DMS153 (cell line): ENCODE measurements around the gene PLOD1.

Experiments used
- DNase-seq: peaks from one replicate; lab custom pipeline; 2025; lab: John Stamatoyannopoulos, UW

PLOD1 gene

GRCh38 chr1:11979028-11979850 is 44.7 kb downstream of the PLOD1 start:
- DNase-seq: peak; percentile 85

GRCh38 chr1:11979851-11980675 is 45.5 kb downstream of the PLOD1 start, which contains the start of gene MFN2:
Gene MFN2 (plus strand): TSS chr1:11980444. CDS start chr1:11989169, 8,725 bp downstream.
- peak; percentile 96 for DNase-seq

- DNase-seq: no peak
These were observed 46.1 kb downstream of the PLOD1 start for GRCh38 chr1:11980676-11980972.

- DNase-seq: no peak
These were observed 47.0 kb downstream of the PLOD1 start for GRCh38 chr1:11981378-11982009.

- no peak for DNase-seq
These were observed 47.5 kb downstream of the PLOD1 start for GRCh38 chr1:11982010-11982392.

- DNase-seq: no peak
These were observed 49.6 kb downstream of the PLOD1 start for GRCh38 chr1:11984121-11984520.

GRCh38 chr1:11984576-11984975 is 50.1 kb downstream of the PLOD1 start:
- no peak for DNase-seq

GRCh38 chr1:11985171-11985570 is 50.7 kb downstream of the PLOD1 start:
- DNase-seq: no peak

- no peak for DNase-seq
These were observed 51.3 kb downstream of the PLOD1 start for GRCh38 chr1:11985851-11986250.

- no peak for DNase-seq
These were observed 55.2 kb downstream of the PLOD1 start for GRCh38 chr1:11989669-11990068.

- DNase-seq: no peak
These were observed 56.0 kb downstream of the PLOD1 start for GRCh38 chr1:11990303-11991032.

GRCh38 chr1:11991969-11992676 is 57.6 kb downstream of the PLOD1 start:
- no peak for DNase-seq

- no peak for DNase-seq
These were observed 62.7 kb downstream of the PLOD1 start for GRCh38 chr1:11997081-11997850.

GRCh38 chr1:11998636-11999035 is 64.1 kb downstream of the PLOD1 start:
- DNase-seq: no peak

- no peak for DNase-seq
These were observed 64.7 kb downstream of the PLOD1 start for GRCh38 chr1:11999236-11999635.

- no peak for DNase-seq
These were observed 66.9 kb downstream of the PLOD1 start for GRCh38 chr1:12001249-12001917.

- no peak for DNase-seq
These were observed 67.5 kb downstream of the PLOD1 start for GRCh38 chr1:12001996-12002493.

- no peak for DNase-seq
These were observed 69.2 kb downstream of the PLOD1 start for GRCh38 chr1:12003762-12004161.

- DNase-seq: no peak
These were observed 71.1 kb downstream of the PLOD1 start for GRCh38 chr1:12005488-12006166.
